ENCODE data around the gene FES. TPM values are rescaled to one million over a fixed set of nuclear protein-coding genes. Genes with fewer than 3 reads are reported as not detected.
"Not testable (repeated sequence)": the region's sequence is repeated elsewhere in the genome, so short reads cannot be mapped to it uniquely, and the experiment has no call there.

The FES gene
- total and polyA plus RNA-seq, 2 of the 13 experiments (the other 11 are each of a cell fraction or from before 2014, with no cell fraction given) = 4.0 to 9.5 TPM

GRCh38 chr15:90924375-90924774 is 40.1 kb downstream of the FES start:
- H3K4me2 ChIP-seq (ENCODE audit: low read depth, low read length) = no peak overlapping the region
- no TSS peak for BruUV-seq (replicated peaks)
- DNase-seq (ENCODE audit: low spot score) = no peak
- H2AFZ ChIP-seq (ENCODE audit: low read length) = no peak overlapping the region
- TF ChIP-seq ZNF354B (CRISPR knock-in tag; IDR thresholded peaks at IDR 0.05) = no peak
- TF ChIP-seq ZMYM4 (CRISPR knock-in tag; IDR thresholded peaks at IDR 0.05) = no peak
- no peak for TF ChIP-seq CREM (IDR thresholded peaks at IDR 0.05)
- TF ChIP-seq CREM (CRISPR knock-in tag; IDR thresholded peaks at IDR 0.05) = no peak
- TF ChIP-seq SP2 (CRISPR knock-in tag; IDR thresholded peaks at IDR 0.05) = no peak
- TF ChIP-seq DZIP1 (CRISPR knock-in tag; IDR thresholded peaks at IDR 0.05) = no peak
- TF ChIP-seq ZNF232 (CRISPR knock-in tag; IDR thresholded peaks at IDR 0.05; ENCODE audit: borderline replicate concordance) = no peak
- TF ChIP-seq ZNF562 (CRISPR knock-in tag; IDR thresholded peaks at IDR 0.05; ENCODE audit: borderline replicate concordance) = no peak
- TF ChIP-seq MTF2 (CRISPR knock-in tag; IDR thresholded peaks at IDR 0.05; ENCODE audit: borderline replicate concordance) = no peak
- TF ChIP-seq KLF6 (CRISPR knock-in tag; IDR thresholded peaks at IDR 0.05) = no peak
- no peak for TF ChIP-seq NONO (IDR thresholded peaks at IDR 0.05)
- no peak for TF ChIP-seq NONO (CRISPR knock-in tag; conservative IDR thresholded peaks at IDR 0.05)
- no peaks in the 10 kb centered on the region for H3K9me3 ChIP-seq (ENCODE audit: low read length)
- FAIRE-seq = no peak
- WGBS (ENCODE audit: low lambda C conversion rate) = 85% methylated on average over 5 of the region's 5 CpGs
- intact Hi-C loops (cut with micrococcal nuclease; ENCODE audit: unreplicated experiment) = no loop called here
- H3K27me3 ChIP-seq (ENCODE audit: control insufficient read depth in 1 of 2, insufficient read depth in 2 of 2, low read length in 2 of 2) = no peaks in the 10 kb centered on the region
- H3K4me1 ChIP-seq (ENCODE audit: insufficient read depth, low read length) = peaks cover 27% of the 10 kb centered on the region
- CTCF ChIA-PET (ENCODE audit: low intra/inter-chr PET ratio, low total read pairs) = no interaction called here
- no peak overlapping the region for H3K27ac ChIP-seq (ENCODE audit: extremely low read length, insufficient read depth, low read length)
- in situ Hi-C loops (cut with HindIII; ENCODE audit: extremely low pct_ligation_motif_present, low pct_unique_long_range_greater_than_20kb) = no loop called here
- no peak overlapping the region for H3K9ac ChIP-seq (ENCODE audit: insufficient read depth, low read depth, low read length)
- peaks cover 6 to 21% of the 10 kb centered on the region in 2 experiments; a peak in 3 of 5 replicates for H3K36me3 ChIP-seq (replicated peaks in 1 of 2; ENCODE audit: control insufficient read depth in 1 of 2, insufficient read depth in 2 of 2, low read length in 2 of 2)
- no peak; the same call in 2 of the 3 replicates for ATAC-seq
- H3K79me2 ChIP-seq (ENCODE audit: insufficient read depth, low read length) = no peaks in the 10 kb centered on the region
- no peaks in the 10 kb centered on the region for H4K20me1 ChIP-seq (ENCODE audit: insufficient read depth, low read length)
- POLR2A ChIA-PET = no interaction called here
- no peak overlapping the region for H3K4me3 ChIP-seq (replicated peaks in 1 of 3; ENCODE audit: insufficient read depth in 1 of 3, low read depth in 2 of 3, low read length in 3 of 3)

GRCh38 chr15:90926766-90927165 is 42.5 kb downstream of the FES start:
- intact Hi-C loops (cut with micrococcal nuclease; ENCODE audit: unreplicated experiment); FAIRE-seq; H3K27ac ChIP-seq (ENCODE audit: extremely low read length, insufficient read depth, low read length); DNase-seq (ENCODE audit: low spot score); H3K4me3 ChIP-seq (replicated peaks in 1 of 3; ENCODE audit: insufficient read depth in 1 of 3, low read depth in 2 of 3, low read length in 3 of 3); H3K4me2 ChIP-seq (ENCODE audit: low read depth, low read length); H3K79me2 ChIP-seq (ENCODE audit: insufficient read depth, low read length); CTCF ChIA-PET (ENCODE audit: low intra/inter-chr PET ratio, low total read pairs); H3K27me3 ChIP-seq (ENCODE audit: control insufficient read depth in 1 of 2, insufficient read depth in 2 of 2, low read length in 2 of 2); H3K36me3 ChIP-seq (replicated peaks in 1 of 2; ENCODE audit: control insufficient read depth in 1 of 2, insufficient read depth in 2 of 2, low read length in 2 of 2); H2AFZ ChIP-seq (ENCODE audit: low read length); H3K9ac ChIP-seq (ENCODE audit: insufficient read depth, low read depth, low read length); H3K9me3 ChIP-seq (ENCODE audit: low read length); H4K20me1 ChIP-seq (ENCODE audit: insufficient read depth, low read length); ATAC-seq; BruUV-seq (replicated peaks): not testable (repeated sequence)
- in situ Hi-C loops (cut with HindIII; ENCODE audit: extremely low pct_ligation_motif_present, low pct_unique_long_range_greater_than_20kb) = loop anchor here (25.0 kb wide), 1 partner anchor 336 kb away; no protein-coding TSS in a partner anchor
- POLR2A ChIA-PET = interaction anchor here (1.1 kb wide), 1 partner anchor 8 kb away, joined by 3 read pairs; the partner anchor contains the start of gene UNC45A
- H3K4me1 ChIP-seq (ENCODE audit: insufficient read depth, low read length) = peaks cover 42% of the 10 kb centered on the region
- WGBS (ENCODE audit: low lambda C conversion rate) = 85% methylated on average over 10 of the region's 10 CpGs

GRCh38 chr15:90928106-90928505 is 43.8 kb downstream of the FES start:
- H2AFZ ChIP-seq (ENCODE audit: low read length); ATAC-seq; H3K36me3 ChIP-seq (replicated peaks in 1 of 2; ENCODE audit: control insufficient read depth in 1 of 2, insufficient read depth in 2 of 2, low read length in 2 of 2); H3K9me3 ChIP-seq (ENCODE audit: low read length); H4K20me1 ChIP-seq (ENCODE audit: insufficient read depth, low read length); BruUV-seq (replicated peaks); FAIRE-seq; H3K4me3 ChIP-seq (replicated peaks in 1 of 3; ENCODE audit: insufficient read depth in 1 of 3, low read depth in 2 of 3, low read length in 3 of 3); intact Hi-C loops (cut with micrococcal nuclease; ENCODE audit: unreplicated experiment); H3K9ac ChIP-seq (ENCODE audit: insufficient read depth, low read depth, low read length); H3K27me3 ChIP-seq (ENCODE audit: control insufficient read depth in 1 of 2, insufficient read depth in 2 of 2, low read length in 2 of 2); H3K4me2 ChIP-seq (ENCODE audit: low read depth, low read length); DNase-seq (ENCODE audit: low spot score); H3K79me2 ChIP-seq (ENCODE audit: insufficient read depth, low read length); CTCF ChIA-PET (ENCODE audit: low intra/inter-chr PET ratio, low total read pairs); H3K27ac ChIP-seq (ENCODE audit: extremely low read length, insufficient read depth, low read length): not testable (repeated sequence)
- WGBS (ENCODE audit: low lambda C conversion rate) = 98% methylated on average over 7 of the region's 7 CpGs
- peaks cover 39% of the 10 kb centered on the region for H3K4me1 ChIP-seq (ENCODE audit: insufficient read depth, low read length)
- POLR2A ChIA-PET = interaction anchor here (1.5 kb wide), 1 partner anchor 26 kb away, joined by 4 read pairs; the partner anchor contains the start of gene MAN2A2
- in situ Hi-C loops (cut with HindIII; ENCODE audit: extremely low pct_ligation_motif_present, low pct_unique_long_range_greater_than_20kb) = loop anchor here (25.0 kb wide), 1 partner anchor 334 kb away; no protein-coding TSS in a partner anchor

Measured in HepG2 (cell line).